GM12878 (cell line): ENCODE results near the gene POLA2. TPM values are rescaled to one million over a fixed set of nuclear protein-coding genes. Genes with fewer than 3 reads are reported as not detected.
A peak's percentile ranks its signal among the peaks of the same experiment; 100 is the strongest.

Experiments
- ATAC-seq: fragments of 200-7000 bp; cut with Tn5 transposase; 3 replicates; pipeline ENCODE4 v1.9.1; 2020; ENCODE audit warnings: mild to moderate bottlenecking, moderate library complexity
- Bru-seq: library from RNA; stranded (reverse); fragments of 400-500 nt; gene quantifications from one replicate; lab custom pipeline; 2021; lab: Mats Ljungman, UMichigan
- BruChase-seq, 2 experiments: library from RNA; stranded (reverse); fragments of 400-500 nt; gene quantifications; one replicate each; lab custom pipeline; 2021; lab: Mats Ljungman, UMichigan
- BruUV-seq: library from RNA; stranded (reverse); fragments of 400-500 nt; replicated peaks from 2 replicates; lab custom pipeline; 2021; lab: Mats Ljungman, UMichigan
- CTCF ChIA-PET: fragments of 300-600 bp; sonication (Branson Sonifier 250); formaldehyde crosslinking; extraction: SDS; loops from one replicate; lab custom pipeline; 2021; ENCODE audit warnings: inconsistent platforms; lab: Yijun Ruan, JAX
- POLR2A ChIA-PET: fragments of 350-600 bp; formaldehyde crosslinking; extraction: SDS; loops from one replicate; lab custom pipeline; 2021; ENCODE audit warnings: inconsistent platforms; lab: Charles Lee
- RAD21 ChIA-PET: fragments of 300-600 bp; sonication (Branson Sonifier 250); formaldehyde crosslinking; loops from one replicate; lab custom pipeline; 2023; ENCODE audit warnings: antibody characterized with exemption; ENCODE audit not compliant: unreplicated experiment; lab: Charles Lee
- SMC1A ChIA-PET: fragments of 300-600 bp; sonication (Branson Sonifier 250); formaldehyde crosslinking; loops from one replicate; lab custom pipeline; 2023; ENCODE audit not compliant: unreplicated experiment, uncharacterized antibody; lab: Charles Lee
- DNase-seq: peaks from one replicate; pipeline ENCODE4 v3.0.0-alpha.2; 2011; ENCODE audit warnings: low read depth, low spot score
- FAIRE-seq: peaks from 3 replicates; lab custom pipeline; 2011; peaks lifted over from hg19 to GRCh38; lab: Jason Lieb, UNC
- H2AFZ ChIP-seq: 2 replicates; pipeline ENCODE4 v1.6.0; 2011; ENCODE audit warnings: low read depth, low read length, control low read depth; ENCODE audit not compliant: control insufficient read depth
- H3K27ac ChIP-seq: 2 replicates; pipeline ENCODE4 v1.5.1; 2011; ENCODE audit warnings: control low read depth; ENCODE audit not compliant: control insufficient read depth, insufficient read depth
- H3K27me3 ChIP-seq, 2 experiments: replicated peaks in 1 of 2; 2 replicates each; pipeline versions ENCODE4 v1.6.0 to v1.6.1; 2011; ENCODE audit warnings: low read length in 1 of 2; ENCODE audit not compliant: control insufficient read depth in 2 of 2, insufficient read depth in 2 of 2
- H3K36me3 ChIP-seq, 2 experiments: 2 replicates each; pipeline ENCODE4 v1.5.1; 2011; ENCODE audit warnings: low read length in 1 of 2; ENCODE audit not compliant: control insufficient read depth in 2 of 2, insufficient read depth in 2 of 2
- H3K4me1 ChIP-seq: 2 replicates; pipeline ENCODE4 v1.6.1; 2011; ENCODE audit warnings: mild to moderate bottlenecking, low read length, moderate library complexity, mixed read lengths; ENCODE audit not compliant: control insufficient read depth, insufficient read depth
- H3K4me2 ChIP-seq: 2 replicates; pipeline ENCODE4 v1.6.0; 2011; ENCODE audit warnings: control low read depth; ENCODE audit not compliant: control insufficient read depth, insufficient read depth
- H3K4me3 ChIP-seq: fragments of 200-600 bp; sonication (generic); 2 replicates; pipeline ENCODE4 v1.5.1; 2016
- H3K79me2 ChIP-seq: 2 replicates; pipeline ENCODE4 v1.6.0; 2011; ENCODE audit warnings: low read length; ENCODE audit not compliant: control insufficient read depth, insufficient read depth
- H3K9ac ChIP-seq: 2 replicates; pipeline ENCODE4 v1.8.0; 2011; ENCODE audit warnings: low read length, control low read depth, mixed read lengths; ENCODE audit not compliant: control insufficient read depth, insufficient read depth
- H3K9me3 ChIP-seq: replicated peaks from 3 replicates; pipeline ENCODE4 v1.5.1; 2011; ENCODE audit warnings: mild to moderate bottlenecking, low read length; ENCODE audit not compliant: control insufficient read depth, insufficient read depth
- H4K20me1 ChIP-seq: 2 replicates; pipeline ENCODE4 v1.6.0; 2011; ENCODE audit not compliant: control insufficient read depth, insufficient read depth
- ASH2L ChIP-seq: fragments of 300-600, 200-600 bp; sonication (generic); IDR thresholded peaks from 2 replicates; pipeline ENCODE4 v1.6.1; 2017; ENCODE audit warnings: low read depth, mild to moderate bottlenecking, borderline replicate concordance
- CBFB ChIP-seq: IDR thresholded peaks from 2 replicates; pipeline ENCODE4 v1.6.1; 2016; ENCODE audit warnings: antibody characterized with exemption, low read depth
- DPF2 ChIP-seq: fragments of 450-650 bp; IDR thresholded peaks from 2 replicates; pipeline ENCODE4 v1.6.1; 2017; ENCODE audit warnings: mild to moderate bottlenecking
- EP300 ChIP-seq, 2 experiments: fragments of 150-350 bp in 1 of 2; IDR thresholded peaks; 2 replicates each; pipeline ENCODE4 v1.6.1; 2011 to 2012; ENCODE audit warnings: low read depth in 2 of 2, low read length in 2 of 2, borderline replicate concordance in 1 of 2, improper control_type of control experiment in 1 of 2, inconsistent platforms in 1 of 2; ENCODE audit not compliant: control insufficient read depth in 1 of 2
- ETV6 ChIP-seq, 2 experiments: fragments of 450-650 bp in 1 of 2; IDR thresholded peaks in 1 of 2; conservative IDR thresholded peaks in 1 of 2; 2 replicates each; pipeline ENCODE4 v1.6.1; 2014; ENCODE audit warnings: antibody characterized with exemption in 1 of 2, borderline replicate concordance in 1 of 2, low read depth in 1 of 2, mild to moderate bottlenecking in 1 of 2, moderate library complexity in 1 of 2
- FOXK2 ChIP-seq: fragments of 450-650 bp; IDR thresholded peaks from 2 replicates; pipeline ENCODE4 v1.6.1; 2017; ENCODE audit warnings: mild to moderate bottlenecking, moderate library complexity
- JUNB ChIP-seq: IDR thresholded peaks from 2 replicates; pipeline ENCODE4 v1.6.1; 2016; ENCODE audit warnings: antibody characterized with exemption, mild to moderate bottlenecking
- KLF5 ChIP-seq: fragments of 450-650 bp; IDR thresholded peaks from 2 replicates; pipeline ENCODE4 v1.6.1; 2014; ENCODE audit warnings: mild to moderate bottlenecking; ENCODE audit not compliant: partially characterized antibody
- MEF2A ChIP-seq: IDR thresholded peaks from 2 replicates; pipeline ENCODE4 v1.6.1; 2011; ENCODE audit warnings: low read depth, mild to moderate bottlenecking, low read length, moderate library complexity; ENCODE audit not compliant: insufficient read depth
- MLLT1 ChIP-seq: fragments of 450-650 bp; IDR thresholded peaks from 2 replicates; pipeline ENCODE4 v1.6.1; 2016; ENCODE audit warnings: mild to moderate bottlenecking
- POLR2AphosphoS2 ChIP-seq: IDR thresholded peaks from 2 replicates; pipeline ENCODE4 v1.6.1; 2011; ENCODE audit warnings: low read depth, mild to moderate bottlenecking, low read length, improper control_type of control experiment, moderate library complexity
- SUPT20H ChIP-seq: IDR thresholded peaks from 2 replicates; pipeline ENCODE4 v1.6.1; 2011; ENCODE audit warnings: low read depth, mild to moderate bottlenecking, low read length, moderate library complexity, borderline replicate concordance; ENCODE audit not compliant: control insufficient read depth
- ZNF622 ChIP-seq: fragments of 450-650 bp; IDR thresholded peaks from 2 replicates; pipeline ENCODE4 v1.6.1; 2017; ENCODE audit warnings: mild to moderate bottlenecking, inconsistent platforms
- ZSCAN29 ChIP-seq: fragments of 450-650 bp; IDR thresholded peaks from 2 replicates; pipeline ENCODE4 v1.6.1; 2017; ENCODE audit warnings: mild to moderate bottlenecking, moderate library complexity
- WGBS: methylation state at CpG from one replicate; pipeline ENCODE4 v1.1.6; 2016; ENCODE audit warnings: low lambda C conversion rate; ENCODE audit not compliant: insufficient replicate concordance, insufficient coverage; ENCODE audit errors: missing lambda C conversion rate; 5-methylcytosine and 5-hydroxymethylcytosine counted together
- in situ Hi-C: fragments of 300-500 bp; cut with MboI; formaldehyde crosslinking; loops from 9 replicates; pipeline ENCODE4 v1.14.3; 2018; ENCODE audit warnings: mixed read lengths
- intact Hi-C: fragments of 100-400 bp; cut with micrococcal nuclease; formaldehyde crosslinking; loops from one replicate; pipeline ENCODE4 v1.14.2; 2022; ENCODE audit not compliant: unreplicated experiment
- long read RNA-seq, 2 experiments: library from polyadenylated mRNA; unstranded; transcript quantifications; one replicate each; pipeline ENCODE4 v2.0.0, GENCODE V29; 2019 to 2020
- polyA minus RNA-seq, 3 experiments: library from RNA; depleted of rRNA, polyadenylated mRNA; stranded (reverse); fragments of >200 nt; gene quantifications; 2 replicates each; pipeline ENCODE4 v1.2.3, GENCODE V29; 2011
- polyA plus RNA-seq, 11 experiments: library from polyadenylated mRNA; depleted of rRNA in 4 of 11; unstranded in 6 of 11; stranded (reverse) in 5 of 11; fragments of >200 nt; fragmentation: Nextera tagmentation in 4 of 11; fragmentation: Illumina TruSeq in 1 of 11; extraction: Ambion mirVana in 4 of 11; extraction: Trizol in 1 of 11; gene quantifications; 1 replicate in 1 of 11; 2 replicates in 10 of 11; pipeline versions ENCODE4 v1.2.1 to v1.2.3, GENCODE V29; 2011 to 2016; ENCODE audit warnings: inconsistent platforms in 2 of 11, missing spikeins in 2 of 11, low read depth in 1 of 11
- total RNA-seq, 4 experiments: library from RNA; depleted of rRNA in 3 of 4; stranded (reverse); fragments of >200 nt in 3 of 4; fragmentation: Illumina TruSeq in 1 of 4; extraction: Trizol in 1 of 4; gene quantifications; 2 replicates each; pipeline versions ENCODE4 v1.2.1 to v1.2.3, GENCODE V29; 2013 to 2021
- TF ChIP-seq, protein P1 (sequence below): IDR thresholded peaks from 2 replicates; pipeline ENCODE4 v1.6.1; 2011; ENCODE audit warnings: mild to moderate bottlenecking, low read depth, low read length, moderate library complexity; ENCODE audit not compliant: insufficient replicate concordance

Gene POLA2
- total RNA-seq (2013; cell fraction: nucleolus; rRNA removed) = 81.0 and 93.1 TPM in 2 replicates
- 53.8 and 56.5 TPM in 2 replicates for total RNA-seq (2014; rRNA removed)
- total RNA-seq (2014; rRNA removed; fragmentation: Illumina TruSeq; extraction: Trizol) = 53.4 and 55.5 TPM in 2 replicates
- 46.2 and 49.5 TPM in 2 replicates for total RNA-seq (2021)
- polyA plus RNA-seq (2011; ENCODE audit: low read depth) = 11.7 TPM
- polyA plus RNA-seq (2011; rRNA removed) = 75.3 and 93.0 TPM in 2 replicates
- 76.4 and 81.2 TPM in 2 replicates for polyA plus RNA-seq (2011; cell fraction: cytosol; rRNA removed)
- polyA plus RNA-seq (2011; cell fraction: nucleus; rRNA removed) = 87.8 and 107 TPM in 2 replicates
- polyA plus RNA-seq (2012) = 22.4 and 27.2 TPM in 2 replicates
- 121 and 146 TPM in 2 replicates for polyA plus RNA-seq (2014; fragmentation: Illumina TruSeq; extraction: Trizol)
- 1 to 10 TPM; 4.2 to 8.7 TPM for polyA plus RNA-seq (2014; fragmentation: Nextera tagmentation; extraction: Ambion mirVana)
- polyA plus RNA-seq (2014; rRNA removed) = 55.8 and 56.3 TPM in 2 replicates
- polyA plus RNA-seq (2016; fragmentation: Nextera tagmentation; extraction: Ambion mirVana) = 100 to 1,000 TPM; 112 to 115 TPM
- 89.5 and 104 TPM in 2 replicates for polyA minus RNA-seq (2011; rRNA and poly(A)+ RNA removed)
- polyA minus RNA-seq (2011; cell fraction: cytosol; rRNA and poly(A)+ RNA removed) = 20.0 and 23.6 TPM in 2 replicates
- 37.4 and 51.2 TPM in 2 replicates for polyA minus RNA-seq (2011; cell fraction: nucleus; rRNA and poly(A)+ RNA removed)
- Bru-seq, nascent RNA = percentile 61 among the genes with signal in this experiment
- BruChase-seq, experiment 1, labeled RNA remaining after a 6-hour chase = percentile 68 among the genes with signal in this experiment
- percentile 63 among the genes with signal in this experiment for BruChase-seq, experiment 2, labeled RNA remaining after a 2-hour chase
- long read RNA-seq, experiment 1, transcript POLA2-201 (18 exons, 3,744 nt) = major isoform, 37 of 43 reads
- long read RNA-seq, experiment 1, partial matches to known transcripts = 2 of 43 reads
- long read RNA-seq, experiment 1, other reads (novel, unspliced or antisense) = 4 of 43 reads
- long read RNA-seq, experiment 2, transcript POLA2-201 (18 exons, 3,744 nt) = major isoform, 195 of 254 reads
- long read RNA-seq, experiment 2, partial matches to known transcripts = 21 of 254 reads
- long read RNA-seq, experiment 2, other reads (novel, unspliced or antisense) = 38 of 254 reads

DNA sequence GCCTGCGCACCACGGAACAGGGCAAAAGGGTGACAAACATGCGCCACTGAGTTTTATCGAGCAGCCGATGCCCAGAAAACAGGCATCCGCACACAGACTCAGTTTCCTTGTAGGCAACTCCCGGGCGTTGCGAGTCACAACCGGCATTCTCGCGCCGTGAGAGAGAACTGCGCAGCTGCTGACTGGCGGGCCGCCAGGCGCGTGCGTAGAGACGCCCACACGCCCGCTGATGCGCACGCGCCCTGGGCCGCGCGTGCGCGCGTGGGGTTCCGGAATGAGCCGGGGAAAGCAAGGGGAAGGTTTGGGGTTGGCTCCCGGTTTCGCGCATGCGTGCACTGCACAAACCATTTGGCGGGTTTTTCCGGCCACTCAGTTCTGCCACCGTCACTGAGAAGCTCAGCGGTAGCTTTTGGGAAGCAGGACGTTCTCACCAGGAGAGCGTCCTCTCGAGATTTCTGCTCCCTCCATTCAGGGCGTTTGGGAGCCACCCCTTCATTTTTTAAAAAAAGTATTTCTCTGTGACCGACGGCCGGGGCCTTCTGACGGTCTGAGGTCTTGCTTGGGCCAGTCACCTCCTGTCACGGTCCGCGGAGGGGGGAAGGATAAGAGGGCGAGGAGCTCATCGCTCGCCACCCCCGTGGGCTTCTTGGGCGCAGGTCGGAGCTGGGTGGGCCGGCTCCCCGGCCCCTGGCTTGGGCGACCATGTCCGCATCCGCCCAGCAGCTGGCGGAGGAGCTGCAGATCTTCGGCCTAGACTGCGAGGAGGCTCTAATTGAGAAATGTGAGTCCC, at the start of gene POLA2:
Gene POLA2, plus strand, starts transcription at position 372 of the 790 bp plus-strand sequence. Its CDS starts 331 bp downstream, at position 703.
- Histone ChIP-seq H3K4me3 (peak within 1 kb of the TSS; percentile 92), H3K27ac (peak within 1 kb of the TSS; percentile 98)
- BruUV-seq = no TSS peak
- TF ChIP-seq EP300 (IDR thresholded peaks at IDR 0.05; ENCODE audit: borderline replicate concordance in 1 of 2, control insufficient read depth in 1 of 2, low read depth in 2 of 2, low read length in 2 of 2) = no peak
- TF ChIP-seq ZNF622 = no peak
- TF ChIP-seq JUNB = no peak
- TF ChIP-seq POLR2AphosphoS2 = peak; percentile 41; the same call in 1 of the 2 replicates
- peak; percentile 58 for TF ChIP-seq CBFB
- no peak for TF ChIP-seq ZSCAN29
- TF ChIP-seq SUPT20H = no peak
- TF ChIP-seq, protein P1, sequence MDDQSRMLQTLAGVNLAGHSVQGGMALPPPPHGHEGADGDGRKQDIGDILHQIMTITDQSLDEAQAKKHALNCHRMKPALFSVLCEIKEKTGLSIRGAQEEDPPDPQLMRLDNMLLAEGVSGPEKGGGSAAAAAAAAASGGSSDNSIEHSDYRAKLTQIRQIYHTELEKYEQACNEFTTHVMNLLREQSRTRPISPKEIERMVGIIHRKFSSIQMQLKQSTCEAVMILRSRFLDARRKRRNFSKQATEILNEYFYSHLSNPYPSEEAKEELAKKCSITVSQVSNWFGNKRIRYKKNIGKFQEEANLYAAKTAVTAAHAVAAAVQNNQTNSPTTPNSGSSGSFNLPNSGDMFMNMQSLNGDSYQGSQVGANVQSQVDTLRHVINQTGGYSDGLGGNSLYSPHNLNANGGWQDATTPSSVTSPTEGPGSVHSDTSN = peak; percentile 36
- peak; percentile 45; the same call in 1 of the 2 replicates for TF ChIP-seq MLLT1
- no peak for TF ChIP-seq KLF5
- no peak for TF ChIP-seq MEF2A
- TF ChIP-seq ASH2L = no peak
- no peak for TF ChIP-seq FOXK2
- TF ChIP-seq DPF2 = peak; percentile 36
- no peak for TF ChIP-seq ETV6 (conservative IDR thresholded peaks at IDR 0.05 in 1 of 2, IDR thresholded peaks at IDR 0.05 in 1 of 2; ENCODE audit: borderline replicate concordance in 1 of 2, low read depth in 1 of 2)

More for the DNA sequence above, at the start of gene POLA2:
- POLR2A ChIA-PET = interaction anchor here (0.7 to 2.4 kb wide), 19 partner anchors 9 to 237 kb away, joined by 3 to 19 read pairs (median 5); partner anchors contain the start of genes CDC42EP2, DPF2, FAU and MRPL49
- Histone ChIP-seq H3K79me2 (peaks cover 34% of the 10 kb centered on the region), H3K9ac (peak within 1 kb of the TSS; percentile 100), H2AFZ (peak within 1 kb of the TSS; percentile 97), H4K20me1 (no peaks in the 10 kb centered on the region), H3K4me2 (peak within 1 kb of the TSS; percentile 98), H3K36me3 (peaks cover 0 to 6% of the 10 kb centered on the region in 2 experiments; a peak in 2 of 4 replicates), H3K9me3 (no peaks in the 10 kb centered on the region), H3K4me1 (peaks cover 3% of the 10 kb centered on the region), H3K27me3 (no peaks in the 10 kb centered on the region)
- peak; percentile 92 for DNase-seq
- RAD21 ChIA-PET = interaction anchor here (1.0 to 2.0 kb wide), 14 partner anchors 11 to 414 kb away, joined by 3 to 12 read pairs (median 5); partner anchors contain the start of genes CAPN1, DPF2 and TM7SF2
- WGBS = 1% methylated on average over 66 of the region's 66 CpGs
- ATAC-seq = peak; percentile 93
- intact Hi-C loops (loop anchor here (5.0 kb wide), 1 partner anchor 71 kb away; the partner anchor contains the start of gene DPF2), in situ Hi-C loops (no loop called here)
- peak; percentile 95 for FAIRE-seq
- CTCF ChIA-PET = interaction anchor here (0.5 to 2.6 kb wide), 12 partner anchors 9 to 505 kb away, joined by 3 to 30 read pairs (median 4); partner anchors contain the start of genes CAPN1, CDC42EP2, DPF2 and FAU
- SMC1A ChIA-PET = interaction anchor here (0.8 to 1.9 kb wide), 10 partner anchors 11 to 155 kb away, joined by 3 to 9 read pairs (median 4); partner anchors contain the start of gene CDC42EP2
